Jurkat, Clone E6-1 (cell line): ENCODE data around the gene UGT1A10.
"Not testable (repeated sequence)": the region's sequence is repeated elsewhere in the genome, so short reads cannot be mapped to it uniquely, and the experiment has no call there.

ENCODE experiments used
- DNase-seq: peaks from one replicate; pipeline ENCODE4 v3.0.0-alpha.2; 2011; ENCODE audit warnings: low read depth, low spot score
- H3K4me3 ChIP-seq: 2 replicates; pipeline ENCODE4 v1.5.1; 2011; ENCODE audit warnings: mild to moderate bottlenecking, low read length, control low read depth, moderate library complexity

Gene UGT1A10

DNA sequence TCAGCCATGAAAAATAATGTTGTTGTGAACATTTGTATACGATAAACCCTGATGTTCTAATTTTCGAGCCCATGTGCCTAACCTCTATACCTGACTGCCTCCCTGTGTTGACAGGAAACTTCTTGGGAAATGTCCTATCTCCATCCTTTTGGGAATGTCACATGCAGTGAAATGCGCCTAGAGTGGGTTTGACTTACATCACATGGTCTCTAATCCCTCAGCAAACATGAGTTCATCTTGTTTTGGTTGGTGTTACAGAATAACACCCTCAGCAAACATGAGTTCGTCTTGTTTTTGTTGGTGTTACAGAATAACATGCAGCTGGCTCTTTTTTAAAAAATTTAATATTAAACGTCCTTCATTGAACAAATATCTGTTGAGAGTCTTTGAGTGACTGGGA is 52.1 kb downstream of the UGT1A10 start:
- no peak for DNase-seq
- no peak overlapping the region for H3K4me3 ChIP-seq

DNA sequence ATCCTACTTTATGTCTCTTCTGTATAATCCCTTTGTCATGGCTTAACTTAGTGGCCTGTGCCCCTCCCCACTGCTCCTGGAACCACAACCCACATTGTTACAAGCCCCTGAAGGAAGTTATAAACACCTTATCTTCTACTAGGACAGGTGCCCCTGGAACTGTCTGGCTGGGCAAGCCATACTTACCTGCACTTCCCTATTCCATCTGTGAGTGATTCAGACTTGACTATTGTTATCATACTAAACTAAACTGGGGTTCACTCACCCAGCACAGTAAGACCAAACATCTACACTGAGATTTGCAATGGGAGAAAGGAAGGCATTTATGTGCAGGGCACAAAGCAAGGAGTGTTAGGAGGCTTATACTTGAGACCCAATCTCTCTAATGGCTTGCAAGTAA is 52.8 kb downstream of the UGT1A10 start:
- no peak overlapping the region for H3K4me3 ChIP-seq
- no peak for DNase-seq

DNA sequence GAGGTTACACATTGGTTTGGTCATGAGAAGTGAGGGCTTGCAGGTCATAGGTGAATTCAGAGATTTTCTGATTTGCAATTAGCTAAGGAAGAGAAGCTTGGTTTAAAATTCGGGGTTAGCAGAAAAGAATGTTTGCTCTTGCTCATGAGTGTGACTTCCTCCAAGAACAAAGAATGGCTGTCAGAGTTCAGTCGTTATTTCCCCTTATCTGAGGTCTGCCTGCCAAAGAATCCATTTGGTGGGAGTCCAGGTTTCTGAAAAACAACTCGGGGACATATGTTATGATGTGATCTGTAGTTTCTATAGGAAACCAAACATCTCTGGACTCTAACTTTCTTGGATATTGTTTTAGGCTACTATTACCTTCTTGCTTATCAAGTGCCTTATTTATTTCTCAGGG is 53.3 kb downstream of the UGT1A10 start:
- H3K4me3 ChIP-seq, result no peak overlapping the region
- no peak for DNase-seq

DNA sequence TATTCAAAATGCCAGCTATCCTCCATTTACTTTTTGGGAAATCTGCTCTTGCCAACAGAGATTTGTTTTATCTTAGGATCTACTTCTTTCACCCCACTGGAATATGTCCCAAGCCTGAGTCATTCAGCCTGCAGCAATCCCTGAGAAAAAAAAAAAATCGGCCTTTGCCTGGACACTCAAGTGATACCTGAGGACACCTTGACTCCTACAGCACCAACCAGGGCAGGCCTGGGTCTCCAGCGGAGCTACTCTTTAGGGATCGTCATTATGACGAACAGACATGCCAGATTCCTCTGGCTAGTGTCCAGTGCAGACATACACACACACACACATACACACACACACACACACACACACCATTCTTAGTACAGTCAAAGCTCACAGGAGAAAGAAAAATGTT is 54.2 kb downstream of the UGT1A10 start:
- no peak for DNase-seq
- H3K4me3 ChIP-seq, result no peak overlapping the region

DNA sequence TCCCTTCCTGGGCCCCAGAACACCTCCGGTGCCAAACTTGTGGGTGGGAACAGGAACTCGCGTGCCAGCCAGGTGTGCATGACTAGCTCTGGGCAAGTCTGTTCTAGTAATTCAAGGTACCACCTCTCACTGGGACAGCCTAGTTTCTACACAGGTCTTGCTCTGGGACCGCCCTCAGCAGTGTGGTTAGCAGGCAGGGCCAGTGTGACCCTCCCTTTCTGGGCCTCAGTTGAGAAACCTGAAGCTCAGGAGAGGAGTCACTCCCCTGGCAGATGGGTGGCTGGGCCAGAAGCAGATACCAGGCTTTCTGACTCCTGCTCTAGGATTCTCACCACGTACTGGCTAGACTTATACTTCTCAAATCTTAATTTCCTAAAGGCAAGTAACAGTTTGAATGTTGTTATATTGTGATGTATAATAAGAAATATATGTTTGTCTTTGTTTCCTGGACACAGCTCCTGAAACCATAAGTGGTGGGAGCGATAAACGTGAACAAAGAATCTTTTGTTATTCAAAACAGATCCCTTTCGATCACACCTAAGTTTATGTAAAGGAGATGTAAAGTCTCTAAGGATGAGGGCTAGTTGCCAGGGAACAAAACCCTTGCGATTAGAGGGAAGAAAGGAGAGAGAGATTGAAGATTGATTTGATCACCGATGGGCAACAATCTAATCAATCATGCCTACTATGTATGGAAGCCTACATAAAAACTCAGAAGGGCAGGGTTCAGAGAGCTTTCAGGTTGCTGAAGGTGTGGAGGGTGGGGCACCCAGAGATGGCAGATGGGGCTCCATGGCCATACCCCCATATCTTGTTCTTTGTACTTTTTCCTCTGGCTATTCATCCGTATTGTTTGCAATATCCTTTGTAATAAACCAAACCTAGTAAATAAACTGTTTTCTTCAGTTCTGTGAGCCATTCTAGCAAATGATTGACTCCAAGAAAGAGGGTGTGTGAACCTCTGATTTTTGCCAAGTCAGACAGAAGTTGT is 55.5 kb downstream of the UGT1A10 start:
- no peak overlapping the region for H3K4me3 ChIP-seq
- DNase-seq, result no peak

DNA sequence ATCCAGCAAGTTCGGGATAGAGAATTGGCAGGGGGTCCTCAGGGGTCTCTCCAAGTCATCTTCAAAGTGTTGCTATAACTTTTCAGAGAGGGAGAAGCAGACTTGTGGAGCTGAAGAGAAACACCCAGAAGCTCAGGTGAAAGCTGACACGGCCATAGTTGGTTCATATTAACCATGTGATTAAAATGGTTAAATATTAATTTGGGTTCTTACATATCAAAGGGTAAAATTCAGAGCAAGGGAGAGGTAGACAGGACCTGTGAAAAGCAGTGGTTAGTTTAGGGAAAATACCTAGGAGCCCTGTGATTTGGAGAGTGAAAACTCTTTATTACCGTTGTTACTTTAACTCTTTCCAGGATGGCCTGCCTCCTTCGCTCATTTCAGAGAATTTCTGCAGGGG is 56.4 kb downstream of the UGT1A10 start, which contains the start of gene UGT1A6:
Gene UGT1A6 (plus strand): TSS at position 243 of the 400 bp plus-strand sequence. CDS start 115 bp downstream, at position 358.
- no peak for DNase-seq
- H3K4me3 ChIP-seq, result no peak within 1 kb of the TSS

DNA sequence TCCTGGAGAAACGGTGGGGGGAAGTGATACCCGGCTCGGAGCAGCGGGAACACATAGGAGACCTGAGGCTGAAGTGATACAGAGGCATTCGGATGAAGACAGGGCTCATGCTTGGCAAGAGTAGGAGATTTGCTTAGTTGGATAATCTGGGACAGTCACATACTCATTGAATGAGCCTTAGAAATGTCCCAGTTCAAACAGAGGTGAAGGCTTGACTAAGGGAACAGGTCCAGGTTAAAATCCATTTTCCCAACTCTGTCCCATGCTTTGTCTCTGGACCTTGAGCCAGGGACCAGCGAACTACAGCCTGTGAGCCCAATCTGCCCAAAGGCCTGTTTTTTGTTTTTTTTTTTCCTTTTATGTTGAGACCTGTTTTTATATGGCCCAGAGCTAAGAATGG is 57.7 kb downstream of the UGT1A10 start:
- no peak for DNase-seq
- no peak overlapping the region for H3K4me3 ChIP-seq

DNA sequence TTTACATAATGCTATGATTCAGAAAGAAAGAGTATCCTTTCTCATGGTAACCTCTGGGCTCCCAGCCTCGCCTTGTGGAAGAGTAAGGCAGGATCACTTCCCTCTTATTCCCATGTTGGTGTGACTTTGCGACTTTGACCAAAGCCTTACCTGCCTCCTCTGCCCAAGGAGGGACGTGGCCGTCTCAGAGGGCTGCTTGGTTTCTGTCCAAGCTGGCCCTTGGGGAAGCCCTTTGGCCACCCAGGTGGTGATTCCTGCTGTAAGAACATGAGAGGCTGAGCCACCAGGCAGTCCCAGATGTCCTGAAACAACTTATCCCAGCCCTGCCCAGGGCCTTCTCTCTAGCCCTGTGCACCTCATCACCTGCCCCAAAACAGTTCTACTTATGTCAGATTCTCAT is 62.5 kb downstream of the UGT1A10 start:
- DNase-seq, result no peak
- H3K4me3 ChIP-seq, result no peak overlapping the region

DNA sequence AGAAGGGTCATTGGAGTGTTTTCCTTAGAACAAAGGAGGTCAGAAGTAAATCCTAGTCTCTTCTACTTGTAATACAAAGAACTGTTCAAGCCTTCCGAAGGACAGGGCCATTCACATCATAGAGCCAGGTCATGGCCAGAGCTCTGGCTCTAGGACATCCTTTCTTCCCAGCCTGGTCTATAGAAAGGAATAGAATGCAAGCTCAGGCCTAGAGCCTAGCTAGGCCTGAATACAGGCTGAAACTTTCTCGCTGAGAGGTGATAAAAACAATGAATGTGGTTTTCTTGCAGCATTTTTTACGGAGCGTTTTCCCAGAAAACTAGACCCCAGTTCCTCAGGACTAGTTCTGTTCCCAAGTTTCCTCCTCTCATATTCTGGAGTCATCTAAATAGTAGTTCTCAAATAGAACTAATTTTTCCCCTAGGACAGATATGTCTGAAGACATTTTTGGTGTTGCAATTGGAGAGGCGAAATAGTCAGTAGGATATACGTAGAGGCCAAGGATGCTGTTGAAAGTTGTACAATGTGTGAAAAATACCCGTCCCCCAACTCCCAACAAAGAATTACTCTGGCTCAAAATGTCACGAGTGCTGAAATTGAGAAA is 63.3 kb downstream of the UGT1A10 start:
- no peak for DNase-seq

DNA sequence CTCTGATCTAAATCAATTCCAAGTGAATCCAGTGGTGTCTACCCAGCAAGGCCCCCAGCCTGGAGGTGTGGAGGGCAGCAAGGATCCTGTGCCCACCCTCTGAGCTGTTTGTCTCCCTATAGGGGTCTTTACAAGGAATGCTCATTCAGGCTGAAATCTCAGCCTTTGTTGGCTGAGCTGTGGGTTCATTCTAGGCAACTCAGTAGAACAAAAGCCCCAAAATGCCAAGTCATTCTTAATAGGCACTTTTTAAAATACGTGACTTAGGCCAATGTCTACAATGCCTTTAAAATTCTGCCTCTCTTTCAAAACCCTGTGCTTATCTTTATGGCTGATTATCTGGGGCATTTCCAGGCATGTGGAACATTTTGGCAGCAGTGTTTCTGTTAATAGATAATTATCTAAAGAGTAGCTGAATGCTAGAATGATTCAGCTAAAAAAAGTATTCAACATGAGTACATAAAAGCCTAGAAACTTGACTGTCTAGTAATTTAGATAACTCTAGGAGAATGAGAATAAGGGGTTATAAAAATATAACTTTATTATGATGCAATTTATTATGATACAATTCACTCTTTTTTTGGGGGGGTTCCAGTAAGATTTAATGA is 63.9 kb downstream of the UGT1A10 start:
- no peak overlapping the region for H3K4me3 ChIP-seq
- DNase-seq, result no peak

More for the DNA sequence above, 63.3 kb downstream of the UGT1A10 start:
- no peak overlapping the region for H3K4me3 ChIP-seq

DNA sequence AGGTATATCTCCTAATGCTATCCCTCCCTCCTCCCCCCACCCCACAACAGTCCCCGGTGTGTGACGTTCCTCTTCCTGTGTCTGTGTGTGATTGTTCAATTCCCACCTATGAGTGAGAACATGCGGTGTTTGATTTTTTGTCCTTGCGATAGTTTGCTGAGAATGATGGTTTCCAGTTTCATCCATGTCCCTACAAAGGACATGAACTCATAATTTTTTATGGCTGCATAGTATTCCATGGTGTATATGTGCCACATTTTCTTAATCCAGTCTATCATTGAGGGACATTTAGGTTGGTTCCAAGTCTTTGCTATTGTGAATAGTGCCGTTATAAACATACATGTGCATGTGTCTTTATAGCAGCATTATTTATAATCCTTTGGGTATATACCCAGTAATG is 64.6 kb downstream of the UGT1A10 start:
- DNase-seq, H3K4me3 ChIP-seq: not testable (repeated sequence)

DNA sequence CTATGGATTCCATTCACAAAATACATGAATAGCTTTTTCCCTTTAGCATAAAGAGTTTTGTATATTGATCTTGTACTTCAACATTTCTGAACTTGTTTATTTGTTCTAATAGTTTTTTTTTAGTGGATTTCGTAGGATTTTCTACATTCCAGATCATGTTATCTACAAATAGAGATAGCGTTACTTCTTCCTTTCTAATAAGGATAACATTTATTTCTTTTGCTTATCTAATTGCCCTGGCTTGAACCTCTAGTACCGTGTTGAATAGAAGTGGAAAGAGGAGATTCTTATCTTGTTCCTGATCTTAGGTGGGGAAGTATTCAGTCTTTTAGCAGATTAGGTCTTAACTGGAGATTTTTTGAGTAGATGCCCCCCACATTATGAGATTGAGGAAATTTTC is 66.0 kb downstream of the UGT1A10 start:
- no peak overlapping the region for H3K4me3 ChIP-seq
- DNase-seq, result no peak

DNA sequence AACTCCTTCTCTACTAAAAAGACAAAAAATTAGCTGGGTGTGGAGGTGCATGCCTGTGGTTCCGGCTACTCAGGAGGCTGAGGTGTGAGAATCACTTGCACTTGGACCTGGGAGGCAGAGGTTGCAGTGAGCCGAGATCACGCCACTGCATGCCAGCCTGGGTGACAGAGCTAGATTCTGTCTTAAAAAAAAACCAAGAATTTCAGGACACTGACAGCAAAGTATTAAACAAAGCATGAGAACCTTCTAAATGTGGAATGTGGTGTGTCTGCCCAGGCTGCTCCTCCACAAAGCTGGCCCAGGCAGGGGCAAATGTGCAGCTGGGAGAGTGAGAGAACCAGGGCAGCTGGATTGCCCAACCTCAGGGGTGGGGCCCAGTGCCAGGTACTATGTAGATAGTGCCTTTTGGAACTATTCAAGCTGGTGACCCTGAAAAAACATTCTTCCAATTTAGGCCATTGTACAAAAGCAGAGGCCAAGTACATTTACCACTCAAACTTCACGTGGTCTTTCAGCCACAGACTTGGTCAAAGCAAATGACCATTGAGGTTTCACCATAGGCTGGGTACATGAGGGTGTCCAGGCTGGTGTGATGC is 69.8 kb downstream of the UGT1A10 start:
- no peak overlapping the region for H3K4me3 ChIP-seq
- DNase-seq, result no peak

DNA sequence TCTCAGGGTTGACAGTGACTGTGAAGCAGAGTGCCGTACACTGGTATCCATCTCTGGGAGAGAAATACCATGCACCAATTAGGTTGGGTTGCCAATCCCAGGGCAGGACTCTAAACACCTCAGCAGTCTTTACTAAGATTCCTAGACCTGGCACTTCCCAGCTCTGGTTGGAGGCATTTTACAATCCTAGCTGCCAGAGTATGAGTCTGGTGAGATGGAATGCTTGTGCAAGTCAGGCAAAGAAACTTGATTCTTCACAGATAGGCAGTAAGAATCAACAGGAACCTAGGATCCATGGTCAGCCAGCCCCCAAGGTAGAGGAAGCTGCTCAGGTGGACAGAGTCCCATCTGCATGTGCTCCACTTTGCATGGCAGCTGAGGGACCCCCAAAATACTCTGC is 70.5 kb downstream of the UGT1A10 start:
- DNase-seq, result no peak
- no peak overlapping the region for H3K4me3 ChIP-seq

DNA sequence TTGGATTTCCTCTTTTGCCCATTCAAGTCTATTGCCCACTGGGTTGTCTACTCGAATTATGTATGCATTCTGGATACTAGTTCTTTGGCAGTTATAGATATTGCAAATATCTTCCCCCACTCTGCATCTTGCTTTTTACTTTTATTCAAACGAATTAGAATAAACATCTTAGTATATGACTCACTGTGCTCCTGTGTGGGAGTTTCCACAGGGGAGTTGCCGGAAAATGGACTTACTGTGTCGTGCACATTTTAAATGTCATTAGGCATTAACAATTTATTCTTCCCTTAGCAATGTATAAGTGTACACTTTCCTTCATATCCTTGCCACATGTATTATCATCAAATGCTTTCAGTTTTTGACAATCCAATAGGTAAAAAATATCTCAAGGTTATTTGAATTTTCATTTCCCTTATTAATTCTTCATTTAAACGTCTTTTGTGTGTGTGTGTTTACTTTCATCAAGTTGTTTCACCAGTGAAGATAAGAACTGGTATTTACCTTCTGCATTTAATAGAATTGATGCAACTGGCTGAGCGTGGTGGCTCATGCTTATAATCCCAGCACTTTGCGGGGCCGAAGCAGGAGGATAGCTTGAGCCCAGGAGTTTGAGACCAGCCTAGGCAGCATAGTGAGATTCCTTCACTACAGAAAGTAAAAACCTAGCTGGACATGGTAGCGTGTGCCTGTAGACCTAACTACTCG is 71.8 kb downstream of the UGT1A10 start:
- no peak for DNase-seq
- H3K4me3 ChIP-seq, result no peak overlapping the region

DNA sequence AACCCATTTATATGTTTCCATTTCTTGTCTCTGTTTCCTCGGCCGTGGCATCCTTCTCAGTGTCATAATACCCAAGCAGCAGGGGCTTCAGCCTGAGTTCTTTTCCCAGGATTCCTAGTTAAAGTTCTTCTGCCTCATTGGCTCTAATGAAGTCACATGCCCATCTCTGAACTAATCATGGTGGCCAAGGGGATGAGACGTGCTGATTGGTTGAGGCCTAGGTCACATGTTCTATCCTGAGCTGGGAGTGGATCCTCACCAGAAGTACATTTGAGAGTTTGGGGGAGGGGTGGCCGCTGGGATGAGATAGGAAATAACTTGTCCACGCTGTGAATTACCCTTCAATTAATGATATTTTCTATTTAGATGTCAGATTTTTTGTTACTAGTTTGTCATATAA is 72.7 kb downstream of the UGT1A10 start:
- no peak for DNase-seq
- no peak overlapping the region for H3K4me3 ChIP-seq

DNA sequence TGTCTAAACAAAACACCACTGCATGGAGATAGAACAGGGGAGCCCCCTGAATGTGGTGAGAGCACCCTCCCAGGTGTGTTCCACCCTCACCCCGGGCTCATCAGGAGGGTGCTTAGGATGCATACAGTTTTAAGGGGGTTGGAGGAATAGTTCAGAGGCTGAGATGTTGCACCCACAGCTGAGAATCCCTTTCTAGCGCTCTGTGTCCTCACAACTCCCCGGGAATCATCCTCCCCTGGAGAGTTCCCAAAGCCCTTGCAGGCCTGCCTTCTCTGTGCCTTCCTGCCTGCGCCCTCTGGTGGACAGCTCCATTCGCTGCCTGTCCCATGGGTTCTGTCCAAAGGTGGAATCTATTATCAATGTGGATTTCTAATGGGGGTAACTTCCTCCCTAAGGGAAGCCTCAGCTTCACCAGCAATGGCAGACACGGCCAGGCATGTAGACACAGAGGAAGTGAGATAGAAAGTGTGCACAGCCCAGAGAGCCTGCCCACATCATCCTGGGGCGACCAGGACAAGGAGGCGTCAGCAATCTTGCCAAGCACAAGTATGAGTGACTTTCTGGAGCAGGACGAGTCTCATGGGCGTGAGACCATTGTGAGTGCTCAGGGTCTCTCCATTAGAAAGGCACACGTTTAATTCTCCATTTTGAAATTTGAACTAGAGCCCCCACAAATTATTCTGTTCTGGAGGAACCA is 75.2 kb downstream of the UGT1A10 start:
- peak; percentile 36 for DNase-seq
- no peak overlapping the region for H3K4me3 ChIP-seq

DNA sequence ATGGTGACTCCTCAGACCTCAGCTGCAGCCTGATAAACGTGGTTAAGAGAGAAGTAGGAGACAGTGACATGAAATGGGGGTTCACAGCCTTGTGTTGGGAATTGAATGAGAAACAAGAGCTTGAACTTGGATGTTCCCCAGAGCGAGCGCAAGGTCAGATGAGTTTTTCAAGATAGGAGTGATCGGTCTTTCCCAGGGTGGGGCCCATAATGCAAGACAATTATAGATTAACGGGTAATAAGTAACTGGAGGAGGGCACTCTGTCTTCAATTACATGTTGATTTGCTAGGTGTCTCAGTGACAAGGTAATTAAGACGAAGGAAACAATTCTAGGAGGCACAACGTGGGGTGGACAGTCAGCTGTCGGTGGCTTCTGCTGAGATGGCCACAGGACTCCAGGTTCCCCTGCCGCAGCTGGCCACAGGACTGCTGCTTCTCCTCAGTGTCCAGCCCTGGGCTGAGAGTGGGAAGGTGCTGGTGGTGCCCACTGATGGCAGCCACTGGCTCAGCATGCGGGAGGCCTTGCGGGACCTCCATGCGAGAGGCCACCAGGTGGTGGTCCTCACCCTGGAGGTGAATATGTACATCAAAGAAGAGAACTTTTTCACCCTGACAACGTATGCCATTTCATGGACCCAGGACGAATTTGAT is 76.5 kb downstream of the UGT1A10 start, which contains the start of gene UGT1A5:
Gene UGT1A5 (plus strand): TSS at position 297 of the 651 bp plus-strand sequence. CDS start 85 bp downstream, at position 382.
- no peak for DNase-seq
- H3K4me3 ChIP-seq, result no peak within 1 kb of the TSS
